Liver (tissue), 3 donors: ENCODE results near the gene ANKRD65.

Experiments
- EGR1 ChIP-seq, 2 donors: IDR thresholded peaks; 2 replicates each; pipeline ENCODE4 v1.6.1; 2016 to 2018; ENCODE audit warnings: antibody characterized with exemption in 2 of 2, low read depth in 2 of 2
- GABPA ChIP-seq, 2 donors: IDR thresholded peaks in 1 of 2; conservative IDR thresholded peaks in 1 of 2; 2 replicates each; pipeline ENCODE4 v1.6.1; 2016; ENCODE audit warnings: antibody characterized with exemption in 2 of 2, mild to moderate bottlenecking in 1 of 2, moderate library complexity in 1 of 2
- RXRA ChIP-seq, 2 donors: IDR thresholded peaks; 2 replicates each; pipeline ENCODE4 v1.6.1; 2017 to 2018; ENCODE audit warnings: antibody characterized with exemption in 2 of 2, mild to moderate bottlenecking in 1 of 2
- TF ChIP-seq, protein P1 (sequence below): fragments of 150-350 bp; IDR thresholded peaks from 2 replicates; pipeline ENCODE4 v1.5.1; 2017; ENCODE audit warnings: improper control_type of control experiment, low read depth, low read length; ENCODE audit not compliant: missing input control
- TF ChIP-seq, protein P2 (sequence below): IDR thresholded peaks from 2 replicates; pipeline ENCODE4 v1.6.1; 2016; ENCODE audit warnings: antibody characterized with exemption, mild to moderate bottlenecking
- TF ChIP-seq, protein P3 (sequence below): IDR thresholded peaks from 2 replicates; pipeline ENCODE4 v1.6.1; 2016; ENCODE audit warnings: antibody characterized with exemption
- donor health status: healthy.
- donor health status: healthy.

DNA sequence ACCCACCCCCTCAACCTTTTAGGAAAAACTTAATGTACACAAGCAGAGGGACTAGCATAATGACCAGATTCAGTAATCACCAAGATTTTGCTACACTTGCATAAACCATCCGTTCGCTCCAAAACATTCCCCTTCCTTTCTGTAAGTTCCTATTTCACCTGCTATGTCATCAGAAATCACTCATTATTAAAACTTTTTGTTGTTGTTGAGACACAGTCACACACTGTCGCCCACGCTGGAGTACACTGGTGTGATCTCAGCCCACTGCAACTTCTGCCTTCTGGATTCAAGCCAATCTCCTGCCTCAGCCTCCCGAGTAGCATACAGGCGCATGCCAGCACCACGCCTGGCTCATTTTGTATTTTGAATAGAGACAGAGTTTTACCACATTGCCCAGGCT, 17.4 kb downstream of the ANKRD65 start:
- TF ChIP-seq, protein P1, sequence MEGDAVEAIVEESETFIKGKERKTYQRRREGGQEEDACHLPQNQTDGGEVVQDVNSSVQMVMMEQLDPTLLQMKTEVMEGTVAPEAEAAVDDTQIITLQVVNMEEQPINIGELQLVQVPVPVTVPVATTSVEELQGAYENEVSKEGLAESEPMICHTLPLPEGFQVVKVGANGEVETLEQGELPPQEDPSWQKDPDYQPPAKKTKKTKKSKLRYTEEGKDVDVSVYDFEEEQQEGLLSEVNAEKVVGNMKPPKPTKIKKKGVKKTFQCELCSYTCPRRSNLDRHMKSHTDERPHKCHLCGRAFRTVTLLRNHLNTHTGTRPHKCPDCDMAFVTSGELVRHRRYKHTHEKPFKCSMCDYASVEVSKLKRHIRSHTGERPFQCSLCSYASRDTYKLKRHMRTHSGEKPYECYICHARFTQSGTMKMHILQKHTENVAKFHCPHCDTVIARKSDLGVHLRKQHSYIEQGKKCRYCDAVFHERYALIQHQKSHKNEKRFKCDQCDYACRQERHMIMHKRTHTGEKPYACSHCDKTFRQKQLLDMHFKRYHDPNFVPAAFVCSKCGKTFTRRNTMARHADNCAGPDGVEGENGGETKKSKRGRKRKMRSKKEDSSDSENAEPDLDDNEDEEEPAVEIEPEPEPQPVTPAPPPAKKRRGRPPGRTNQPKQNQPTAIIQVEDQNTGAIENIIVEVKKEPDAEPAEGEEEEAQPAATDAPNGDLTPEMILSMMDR = no peak
- TF ChIP-seq RXRA (IDR thresholded peaks at IDR 0.05) (no peak), GABPA (IDR thresholded peaks at IDR 0.05 in 1 of 2, conservative IDR thresholded peaks at IDR 0.05 in 1 of 2) (no peak), EGR1 (IDR thresholded peaks at IDR 0.05; ENCODE audit: low read depth in 2 of 2) (no peak)
- TF ChIP-seq, protein P2, sequence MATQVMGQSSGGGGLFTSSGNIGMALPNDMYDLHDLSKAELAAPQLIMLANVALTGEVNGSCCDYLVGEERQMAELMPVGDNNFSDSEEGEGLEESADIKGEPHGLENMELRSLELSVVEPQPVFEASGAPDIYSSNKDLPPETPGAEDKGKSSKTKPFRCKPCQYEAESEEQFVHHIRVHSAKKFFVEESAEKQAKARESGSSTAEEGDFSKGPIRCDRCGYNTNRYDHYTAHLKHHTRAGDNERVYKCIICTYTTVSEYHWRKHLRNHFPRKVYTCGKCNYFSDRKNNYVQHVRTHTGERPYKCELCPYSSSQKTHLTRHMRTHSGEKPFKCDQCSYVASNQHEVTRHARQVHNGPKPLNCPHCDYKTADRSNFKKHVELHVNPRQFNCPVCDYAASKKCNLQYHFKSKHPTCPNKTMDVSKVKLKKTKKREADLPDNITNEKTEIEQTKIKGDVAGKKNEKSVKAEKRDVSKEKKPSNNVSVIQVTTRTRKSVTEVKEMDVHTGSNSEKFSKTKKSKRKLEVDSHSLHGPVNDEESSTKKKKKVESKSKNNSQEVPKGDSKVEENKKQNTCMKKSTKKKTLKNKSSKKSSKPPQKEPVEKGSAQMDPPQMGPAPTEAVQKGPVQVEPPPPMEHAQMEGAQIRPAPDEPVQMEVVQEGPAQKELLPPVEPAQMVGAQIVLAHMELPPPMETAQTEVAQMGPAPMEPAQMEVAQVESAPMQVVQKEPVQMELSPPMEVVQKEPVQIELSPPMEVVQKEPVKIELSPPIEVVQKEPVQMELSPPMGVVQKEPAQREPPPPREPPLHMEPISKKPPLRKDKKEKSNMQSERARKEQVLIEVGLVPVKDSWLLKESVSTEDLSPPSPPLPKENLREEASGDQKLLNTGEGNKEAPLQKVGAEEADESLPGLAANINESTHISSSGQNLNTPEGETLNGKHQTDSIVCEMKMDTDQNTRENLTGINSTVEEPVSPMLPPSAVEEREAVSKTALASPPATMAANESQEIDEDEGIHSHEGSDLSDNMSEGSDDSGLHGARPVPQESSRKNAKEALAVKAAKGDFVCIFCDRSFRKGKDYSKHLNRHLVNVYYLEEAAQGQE = no peak
- TF ChIP-seq, protein P3, sequence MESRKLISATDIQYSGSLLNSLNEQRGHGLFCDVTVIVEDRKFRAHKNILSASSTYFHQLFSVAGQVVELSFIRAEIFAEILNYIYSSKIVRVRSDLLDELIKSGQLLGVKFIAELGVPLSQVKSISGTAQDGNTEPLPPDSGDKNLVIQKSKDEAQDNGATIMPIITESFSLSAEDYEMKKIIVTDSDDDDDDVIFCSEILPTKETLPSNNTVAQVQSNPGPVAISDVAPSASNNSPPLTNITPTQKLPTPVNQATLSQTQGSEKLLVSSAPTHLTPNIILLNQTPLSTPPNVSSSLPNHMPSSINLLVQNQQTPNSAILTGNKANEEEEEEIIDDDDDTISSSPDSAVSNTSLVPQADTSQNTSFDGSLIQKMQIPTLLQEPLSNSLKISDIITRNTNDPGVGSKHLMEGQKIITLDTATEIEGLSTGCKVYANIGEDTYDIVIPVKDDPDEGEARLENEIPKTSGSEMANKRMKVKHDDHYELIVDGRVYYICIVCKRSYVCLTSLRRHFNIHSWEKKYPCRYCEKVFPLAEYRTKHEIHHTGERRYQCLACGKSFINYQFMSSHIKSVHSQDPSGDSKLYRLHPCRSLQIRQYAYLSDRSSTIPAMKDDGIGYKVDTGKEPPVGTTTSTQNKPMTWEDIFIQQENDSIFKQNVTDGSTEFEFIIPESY = no peak
